Astrocyte of the spinal cord (primary cell): ENCODE measurements around the gene RB1.

Experiments
- DNase-seq: peaks from one replicate; pipeline ENCODE4 v3.0.0; 2011; ENCODE audit warnings: low read depth, low spot score
- H3K4me3 ChIP-seq: 2 replicates; pipeline ENCODE4 v1.5.1; 2011; ENCODE audit warnings: low read depth, mild to moderate bottlenecking, low read length, moderate library complexity
- in situ Hi-C: cut with HindIII; loops from 2 replicates; pipeline ENCODE4 v1.10.0; 2017; ENCODE audit warnings: low sequenced_read_pairs
- TF ChIP-seq, protein P1 (sequence below): IDR thresholded peaks from 2 replicates; pipeline ENCODE4 v1.5.1; 2012; ENCODE audit warnings: low read depth, mild to moderate bottlenecking, low read length, inconsistent platforms

Gene RB1

DNA sequence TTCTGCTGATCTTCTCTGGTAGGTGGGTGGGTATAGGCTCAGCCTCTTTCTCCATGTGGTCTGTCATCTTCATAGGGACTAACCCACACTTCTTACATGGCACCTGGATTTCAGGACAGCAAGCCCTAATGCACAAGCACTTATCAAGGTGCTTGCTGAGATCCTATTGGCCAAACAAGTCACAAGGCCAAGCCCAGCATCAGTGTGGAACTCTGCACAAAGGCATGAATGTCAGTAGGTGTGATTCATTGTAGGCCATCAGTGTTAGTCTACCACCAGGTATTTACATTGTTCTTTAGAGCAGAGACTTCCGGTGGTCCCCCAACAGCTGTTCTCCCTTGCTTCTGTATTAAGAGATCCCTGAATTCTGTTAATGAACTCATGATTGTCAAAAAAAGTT, 8.3 kb upstream of the RB1 start:
- DNase-seq: no peak
- H3K4me3 ChIP-seq: no peak overlapping the region
- in situ Hi-C loops: no loop called here
- TF ChIP-seq, protein P1, sequence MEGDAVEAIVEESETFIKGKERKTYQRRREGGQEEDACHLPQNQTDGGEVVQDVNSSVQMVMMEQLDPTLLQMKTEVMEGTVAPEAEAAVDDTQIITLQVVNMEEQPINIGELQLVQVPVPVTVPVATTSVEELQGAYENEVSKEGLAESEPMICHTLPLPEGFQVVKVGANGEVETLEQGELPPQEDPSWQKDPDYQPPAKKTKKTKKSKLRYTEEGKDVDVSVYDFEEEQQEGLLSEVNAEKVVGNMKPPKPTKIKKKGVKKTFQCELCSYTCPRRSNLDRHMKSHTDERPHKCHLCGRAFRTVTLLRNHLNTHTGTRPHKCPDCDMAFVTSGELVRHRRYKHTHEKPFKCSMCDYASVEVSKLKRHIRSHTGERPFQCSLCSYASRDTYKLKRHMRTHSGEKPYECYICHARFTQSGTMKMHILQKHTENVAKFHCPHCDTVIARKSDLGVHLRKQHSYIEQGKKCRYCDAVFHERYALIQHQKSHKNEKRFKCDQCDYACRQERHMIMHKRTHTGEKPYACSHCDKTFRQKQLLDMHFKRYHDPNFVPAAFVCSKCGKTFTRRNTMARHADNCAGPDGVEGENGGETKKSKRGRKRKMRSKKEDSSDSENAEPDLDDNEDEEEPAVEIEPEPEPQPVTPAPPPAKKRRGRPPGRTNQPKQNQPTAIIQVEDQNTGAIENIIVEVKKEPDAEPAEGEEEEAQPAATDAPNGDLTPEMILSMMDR: no peak

GRCh38 chr13:48296528-48296927, 7.0 kb upstream of the RB1 start:
- no peak for DNase-seq
- TF ChIP-seq, protein P1: no peak
- in situ Hi-C loops: no loop called here
- H3K4me3 ChIP-seq: no peak overlapping the region

DNA sequence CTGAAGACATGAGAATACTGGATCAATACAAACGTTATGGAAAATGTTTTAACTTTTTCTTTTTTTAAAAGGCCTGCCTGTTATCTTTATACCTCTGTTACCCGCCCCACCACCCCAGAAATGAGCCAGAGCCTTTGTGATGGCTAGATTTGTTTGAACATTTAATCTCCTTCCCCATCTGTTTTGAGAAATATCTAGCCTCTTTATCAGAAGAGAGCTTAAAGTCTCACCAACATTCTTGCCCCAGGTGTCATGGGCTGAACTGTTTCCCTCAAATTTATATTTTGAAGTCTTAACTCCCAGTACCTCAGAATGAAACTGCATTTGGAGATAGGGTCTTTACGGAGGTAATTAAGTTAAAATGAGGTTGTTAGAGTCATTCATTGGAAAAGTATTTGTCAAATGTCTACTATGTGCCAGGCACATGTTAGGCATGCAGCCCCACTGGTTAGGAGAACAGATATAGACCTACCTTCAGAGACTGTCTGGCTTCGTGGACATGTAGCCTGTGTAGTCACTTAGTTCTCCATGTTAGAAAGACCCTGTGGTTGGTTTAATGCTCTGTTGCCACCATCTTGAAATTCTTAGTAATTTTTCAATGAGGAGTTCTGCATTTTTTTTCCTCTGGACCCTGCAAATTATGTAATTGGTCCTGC, 6.3 kb upstream of the RB1 start:
- TF ChIP-seq, protein P1: no peak
- in situ Hi-C loops: no loop called here
- H3K4me3 ChIP-seq: no peak overlapping the region
- DNase-seq: no peak

- TF ChIP-seq, protein P1: no peak
- in situ Hi-C loops: no loop called here
- DNase-seq: no peak
- H3K4me3 ChIP-seq: no peak overlapping the region
These were observed 4.0 kb upstream of the RB1 start for GRCh38 chr13:48299591-48299990.

DNA sequence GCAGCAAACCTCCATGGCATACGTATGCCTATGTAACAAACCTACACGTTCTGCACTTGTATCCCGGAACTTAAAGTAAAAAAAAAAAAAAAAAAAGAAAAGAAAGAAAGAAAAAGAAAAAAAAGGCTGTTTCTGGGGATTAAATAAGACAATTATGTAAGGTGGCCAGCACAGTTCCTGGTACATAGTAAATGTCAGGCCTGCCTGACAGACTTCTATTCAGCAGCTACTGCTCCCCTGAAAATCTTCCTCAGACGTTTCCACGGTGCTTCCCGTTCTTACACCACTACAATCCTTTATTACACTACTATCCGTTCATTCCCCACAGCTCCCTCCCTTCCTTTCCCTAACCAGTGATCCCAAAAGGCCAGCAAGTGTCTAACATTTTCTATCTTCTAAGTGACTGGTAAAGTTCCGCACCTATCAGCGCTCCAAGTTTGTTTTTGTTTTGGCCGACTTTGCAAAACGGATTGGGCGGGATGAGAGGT, 636 bp upstream of the RB1 start:
- H3K4me3 ChIP-seq: peak overlapping the region; percentile 61
- DNase-seq: no peak
- TF ChIP-seq, protein P1: no peak
- in situ Hi-C loops: no loop called here

GRCh38 chr13:48304143-48304876, 759 bp downstream of the RB1 start:
- peak overlapping the region; percentile 61 for H3K4me3 ChIP-seq
- in situ Hi-C loops: no loop called here
- TF ChIP-seq, protein P1: no peak
- peak; percentile 52 for DNase-seq
